Heart left ventricle (tissue), 16 donors: ENCODE measurements around the gene ANKRD44. TPM values are rescaled to one million over a fixed set of nuclear protein-coding genes. Genes with fewer than 3 reads are reported as not detected.

Source experiments
- ATAC-seq, 4 donors: fragments of 200-7000 bp; cut with Tn5 transposase; one replicate each; pipeline ENCODE4 v1.9.1; 2020 to 2022; ENCODE audit warnings: moderate library complexity in 4 of 4, mild to moderate bottlenecking in 3 of 4, moderate number of reproducible peaks in 1 of 4
- DNase-seq, 5 donors: peaks; one replicate each; pipeline ENCODE4 v3.0.0-alpha.2; 2020
- H3K27ac ChIP-seq, 12 donors: fragments of 200-600 bp; sonication (generic) in 4 of 12; one replicate each; pipeline versions ENCODE4 v1.5.0 to v1.8.0; 2016 to 2022; ENCODE audit warnings: mild to moderate bottlenecking in 2 of 12
- H3K27me3 ChIP-seq, 9 donors: fragments of 200-600 bp; sonication (generic) in 2 of 9; one replicate each; pipeline versions ENCODE4 v1.5.1 to v1.8.0; 2016 to 2022; ENCODE audit warnings: mild to moderate bottlenecking in 3 of 9
- H3K36me3 ChIP-seq, 9 donors: fragments of 200-600 bp; sonication (generic) in 2 of 9; one replicate each; pipeline versions ENCODE4 v1.5.0 to v1.8.0; 2018 to 2022; ENCODE audit warnings: mild to moderate bottlenecking in 2 of 9
- H3K4me1 ChIP-seq, 12 donors: fragments of 200-600 bp; sonication (generic) in 4 of 12; one replicate each; pipeline versions ENCODE4 v1.5.0 to v1.8.0; 2016 to 2022; ENCODE audit warnings: mild to moderate bottlenecking in 3 of 12
- H3K4me3 ChIP-seq, 12 donors: fragments of 200-600 bp; sonication (generic) in 4 of 12; one replicate each; pipeline versions ENCODE4 v1.5.0 to v1.8.0; 2017 to 2022; ENCODE audit warnings: mild to moderate bottlenecking in 9 of 12, moderate library complexity in 4 of 12
- H3K9me3 ChIP-seq, 12 donors: fragments of 200-600 bp; sonication (generic) in 4 of 12; one replicate each; pipeline versions ENCODE4 v1.5.0 to v1.8.0; 2016 to 2022; ENCODE audit warnings: mild to moderate bottlenecking in 1 of 12
- CTCF ChIP-seq, 12 donors: fragments of 200-600 bp; sonication (generic) in 4 of 12; IDR thresholded peaks; one replicate each; pipeline versions ENCODE4 v1.5.0 to v1.8.0; 2018 to 2022; ENCODE audit warnings: antibody characterized with exemption in 12 of 12, mild to moderate bottlenecking in 5 of 12
- POLR2A ChIP-seq, 2 donors: fragments of 450-650 bp; IDR thresholded peaks; one replicate each; pipeline ENCODE4 v1.6.1; 2017; ENCODE audit warnings: antibody characterized with exemption in 2 of 2, mild to moderate bottlenecking in 2 of 2, moderate library complexity in 2 of 2
- WGBS, 4 donors: extraction: QIAGEN DNeasy Blood & Tissue Kit in 2 of 4; methylation state at CpG; one replicate each; pipeline versions ENCODE4 v1.1.5 to v1.1.7; 2013 to 2018; 5-methylcytosine and 5-hydroxymethylcytosine counted together
- intact Hi-C, 10 donors: fragments of 100-400 bp; cut with DNase I; formaldehyde crosslinking; loops; one replicate each; pipeline versions ENCODE4 v1.11.1 to v1.14.2; 2022
- polyA plus RNA-seq, 2 donors: library from polyadenylated mRNA; stranded (reverse); fragments of 200-250 nt; gene quantifications; one replicate each; pipeline ENCODE4 v1.2.3, GENCODE V29; 2013
- total RNA-seq, 9 donors: library from RNA; depleted of rRNA in 2 of 9; stranded (reverse); fragments of >200 nt in 2 of 9; fragmentation: NEBNext Ultra II Directional in 3 of 9; extraction: Animal tissue kit (Norgen Biotek cat#: 25700) in 3 of 9; gene quantifications; one replicate each; pipeline versions ENCODE4 v1.1.0 to v1.2.4, GENCODE V29; 2016 to 2023
- donor health status: ischemic (EF 13 %, LVEDD 7.1; RV severe dilation, severe dysfunction).
- donor health status: healthy with polysubstance abuse.
- donor health status: DM: no; HTN: yes; CAD: no.
- donor health status: DM: no; HTN: no; CAD: no.
- donor health status: ischemic (EF 25% LVEDD 6.9; RV normal size, moderate dysfunction).
- donor health status: ischemic (EF 25% LVEDD 5.7; RV mildly dilated, moderate dysfunction).
- donor health status: healthy.
- donor health status: DM: yes; HTN: yes; CAD: no.
- donor health status: ischemic (EF 35%, LVEDD 5.7; RV mildly dilated, moderate dysfunction).
- donor health status: nonischemic (EF 11% LVEDD 7.7; RV severe dilation, severe dysfunction).
- donor health status: DM: yes; HTN: yes; CAD: no.
- donor health status: PGD.
- donor health status: ischemic (EF 29% LVEDD 5.4; RV normal size, mild dysfunction).
- donor health status: nonischemic (EF 23%, LVEDD 6.1; RV moderate dilation, normal function).

ANKRD44 gene
- total and polyA plus RNA-seq, 11 donors = 2.4 to 30.6 (median 8.4) TPM

GRCh38 chr2:197190100-197190432 is 120.5 kb downstream of the ANKRD44 start:
- no peak overlapping the region for H3K27ac ChIP-seq
- H3K27me3 ChIP-seq = no peaks in the 10 kb centered on the region
- no peaks in the 10 kb centered on the region for H3K36me3 ChIP-seq
- H3K4me1 ChIP-seq = peaks cover 0 to 18% (median 7%) of the 10 kb centered on the region in 12 donors
- no peaks in the 10 kb centered on the region for H3K9me3 ChIP-seq
- ATAC-seq (no peak), DNase-seq (no peak)
- intact Hi-C loops = loop anchor here (2.0 to 10.0 kb wide), 8 partner anchors 73 to 585 kb away; partner anchors contain the start of gene ANKRD44 (in 7 of the 10)
- no peak overlapping the region for H3K4me3 ChIP-seq
- 78 to 87% (median 80%) methylated on average over 3 of the region's 3 CpGs for WGBS, 4 donors
- no peak for TF ChIP-seq CTCF (IDR thresholded peaks at IDR 0.05)
- TF ChIP-seq POLR2A (IDR thresholded peaks at IDR 0.05) = no peak

- WGBS, 4 donors = 86 to 89% (median 87%) methylated on average over 10 of the region's 10 CpGs
- Histone ChIP-seq H3K36me3 (no peaks in the 10 kb centered on the region), H3K9me3 (no peaks in the 10 kb centered on the region), H3K27ac (no peak overlapping the region), H3K4me3 (no peak overlapping the region), H3K27me3 (no peaks in the 10 kb centered on the region), H3K4me1 (peaks cover 0 to 19% (median 8%) of the 10 kb centered on the region in 12 donors)
- DNase-seq = no peak
- no peak for ATAC-seq
- intact Hi-C loops = loop anchor here (2.0 to 10.0 kb wide), 10 partner anchors 67 to 585 kb away; partner anchors contain the start of gene ANKRD44 (in 7 of the 10)
- TF ChIP-seq POLR2A (IDR thresholded peaks at IDR 0.05) (no peak), CTCF (IDR thresholded peaks at IDR 0.05) (no peak)
Measured at GRCh38 chr2:197189426-197190099, 121.0 kb downstream of the ANKRD44 start.

- intact Hi-C loops = loop anchor here in 2 of 10 donors (5.0 to 10.0 kb wide), 2 partner anchors 63 to 161 kb away; no protein-coding TSS in a partner anchor
- Histone ChIP-seq H3K27ac (peak overlapping the region in 1 of 12 donors; percentile 7), H3K36me3 (no peaks in the 10 kb centered on the region), H3K27me3 (no peaks in the 10 kb centered on the region), H3K9me3 (no peaks in the 10 kb centered on the region), H3K4me3 (no peak overlapping the region), H3K4me1 (peaks cover 0 to 20% (median 9%) of the 10 kb centered on the region in 12 donors)
- ATAC-seq = no peak
- DNase-seq = no peak
- WGBS, 4 donors = 96 to 100% (median 97%) methylated on average over 1 of the region's 1 CpG
- TF ChIP-seq POLR2A (IDR thresholded peaks at IDR 0.05) (no peak), CTCF (IDR thresholded peaks at IDR 0.05) (no peak)
Measured at GRCh38 chr2:197185676-197186075, 124.9 kb downstream of the ANKRD44 start.

GRCh38 chr2:197184959-197185586 is 125.5 kb downstream of the ANKRD44 start:
- Histone ChIP-seq H3K4me3 (no peak overlapping the region), H3K4me1 (peaks cover 0 to 26% (median 13%) of the 10 kb centered on the region in 12 donors), H3K9me3 (no peaks in the 10 kb centered on the region), H3K27ac (peak overlapping the region in 9 of 12 donors; percentile 7 to 59 (median 47)), H3K36me3 (no peaks in the 10 kb centered on the region), H3K27me3 (no peaks in the 10 kb centered on the region)
- peak; percentile 95 to 96 (median 96) for ATAC-seq
- TF ChIP-seq POLR2A (IDR thresholded peaks at IDR 0.05) (no peak), CTCF (IDR thresholded peaks at IDR 0.05) (no peak)
- 10 to 38% (median 29%) methylated on average over 5 to 6 of the region's 6 CpGs for WGBS, 4 donors
- intact Hi-C loops = loop anchor here in 2 of 10 donors (5.0 to 10.0 kb wide), 2 partner anchors 63 to 160 kb away; no protein-coding TSS in a partner anchor
- peak; percentile 85 to 94 (median 88) for DNase-seq
